GM23338 (cell line): ENCODE measurements around the gene ZDHHC15.
A peak's percentile ranks its signal among the peaks of the same experiment; 100 is the strongest.

Experiments
- CTCF ChIP-seq, 2 experiments: fragments of 200-600 bp in 1 of 2; sonication (generic) in 1 of 2; conservative IDR thresholded peaks; 2 replicates each; pipeline versions ENCODE4 v1.5.1 to v1.6.1; 2016 to 2017; ENCODE audit warnings: antibody characterized with exemption in 2 of 2, low read depth in 2 of 2, mild to moderate bottlenecking in 2 of 2, moderate library complexity in 1 of 2
- POLR2AphosphoS5 ChIP-seq: IDR thresholded peaks from 2 replicates; pipeline ENCODE4 v1.6.1; 2016; ENCODE audit warnings: antibody characterized with exemption, low read depth

GRCh38 chrX:75522565-75523431 lies at the start of gene ZDHHC15:
- TF ChIP-seq CTCF (conservative IDR thresholded peaks at IDR 0.05; ENCODE audit: low read depth in 2 of 2), result no peak
- TF ChIP-seq POLR2AphosphoS5, result peak; percentile 61
